ENCODE measurements around the gene CMTM4. TPM values are rescaled to one million over a fixed set of nuclear protein-coding genes. Genes with fewer than 3 reads are reported as not detected.

CMTM4 gene
- total RNA-seq, 1 experiment from 2014 or later, result 77.8 TPM

GRCh38 chr16:66641387-66641786 lies 55.2 kb downstream of the CMTM4 start:
- intact Hi-C loops (cut with micrococcal nuclease), result no loop called here
- Histone ChIP-seq H3K9me2 (ENCODE audit: insufficient read depth) (no peaks in the 10 kb centered on the region), H3K36me3 (ENCODE audit: control insufficient read depth in 1 of 2, insufficient read depth in 2 of 2, low read length in 2 of 2) (no peaks in the 10 kb centered on the region), H3K79me2 (ENCODE audit: insufficient read depth, low read length) (peaks cover 9% of the 10 kb centered on the region), H4K20me1 (ENCODE audit: insufficient read depth) (no peaks in the 10 kb centered on the region), H3K27me3 (ENCODE audit: insufficient read depth, low read length) (no peaks in the 10 kb centered on the region), H3K27ac (ENCODE audit: low read depth, low read length) (no peak overlapping the region), H3K4me3 (replicated peaks in 1 of 2; ENCODE audit: low read depth in 1 of 2, low read length in 2 of 2) (no peak overlapping the region), H3K9ac (ENCODE audit: low read length) (no peak overlapping the region), H3K4me2 (ENCODE audit: low read length) (no peak overlapping the region), H3K4me1 (ENCODE audit: control insufficient read depth in 1 of 2, insufficient read depth in 2 of 2, low read length in 2 of 2) (peaks cover 4 to 11% of the 10 kb centered on the region in 2 experiments; a peak in 2 of 4 replicates), H2AFZ (ENCODE audit: low read depth, low read length, poor library complexity, severe bottlenecking) (no peak overlapping the region), H3K9me3 (ENCODE audit: control insufficient read depth in 1 of 2, insufficient read depth in 1 of 2, low read depth in 1 of 2, low read length in 2 of 2) (no peaks in the 10 kb centered on the region)
- POLR2A ChIA-PET, result no interaction called here
- CTCF ChIA-PET, result interaction anchor here (0.8 to 1.0 kb wide), 2 partner anchors 10 to 189 kb away, joined by 4 read pairs; partner anchors contain the start of gene NAE1
- no TSS peak for BruUV-seq (replicated peaks)
- TF ChIP-seq SIN3A (IDR thresholded peaks at IDR 0.05; ENCODE audit: low read depth) (no peak), FOSL1 (IDR thresholded peaks at IDR 0.05; ENCODE audit: low read depth) (no peak), SRF (IDR thresholded peaks at IDR 0.05; ENCODE audit: low read depth) (no peak), EZH2phosphoT487 (IDR thresholded peaks at IDR 0.05; ENCODE audit: borderline replicate concordance) (no peak), SP1 (IDR thresholded peaks at IDR 0.05; ENCODE audit: low read depth) (no peak), CTCF (IDR thresholded peaks at IDR 0.05 in 2 of 3, conservative IDR thresholded peaks at IDR 0.05 in 1 of 3; ENCODE audit: borderline replicate concordance in 1 of 3, insufficient read depth in 1 of 3, low read depth in 2 of 3, low read length in 2 of 3) (no peak), RAD21 (IDR thresholded peaks at IDR 0.05; ENCODE audit: low read depth) (no peak), YY1 (IDR thresholded peaks at IDR 0.05; ENCODE audit: extremely low read depth, insufficient replicate concordance, low read depth, low read length) (no peak), POLR2A (IDR thresholded peaks at IDR 0.05; ENCODE audit: borderline replicate concordance, extremely low read depth, insufficient read depth, insufficient read length) (no peak), TCF7L2 (IDR thresholded peaks at IDR 0.05; ENCODE audit: borderline replicate concordance, extremely low read depth, insufficient read depth, insufficient read length) (no peak), ELF1 (IDR thresholded peaks at IDR 0.05; ENCODE audit: borderline replicate concordance, low read depth) (no peak), EZH2 (IDR thresholded peaks at IDR 0.05) (no peak), JUND (IDR thresholded peaks at IDR 0.05) (no peak), ATF3 (IDR thresholded peaks at IDR 0.05) (no peak), ZFX (IDR thresholded peaks at IDR 0.05) (no peak), ZBTB33 (IDR thresholded peaks at IDR 0.05; ENCODE audit: extremely low read depth, insufficient replicate concordance, low read length) (no peak), REST (IDR thresholded peaks at IDR 0.05; ENCODE audit: low read depth) (no peak), EGR1 (IDR thresholded peaks at IDR 0.05; ENCODE audit: low read depth) (no peak), ZNF274 (IDR thresholded peaks at IDR 0.05; ENCODE audit: low read depth, low read length) (no peak)
- ATAC-seq (no peak), DNase-seq (ENCODE audit: low read depth, low spot score) (no peak)
- RAD21 ChIA-PET (ENCODE audit: low non-redundant PET in 1 of 2, low total read pairs in 2 of 2, uncharacterized antibody in 2 of 2, unreplicated experiment in 2 of 2), result no interaction called here

Measured in HCT116 (cell line).